Eye (tissue), 1 donor: Measurements from ENCODE around the gene SIRT3.
A peak's percentile ranks its signal among the peaks of the same experiment; 100 is the strongest.
"Not testable (repeated sequence)": the region's sequence is repeated elsewhere in the genome, so short reads cannot be mapped to it uniquely, and the experiment has no call there.

Experiments used
- DNase-seq: peaks from one replicate; pipeline ENCODE4 v3.0.0-alpha.2; 2015

Gene SIRT3

GRCh38 chr11:270451-271318 is 34.5 kb upstream of the SIRT3 start:
- DNase-seq = no peak

- DNase-seq = peak; percentile 78
Measured at GRCh38 chr11:269146-269890, 33.2 kb upstream of the SIRT3 start.

- DNase-seq = not testable (repeated sequence)
Measured at GRCh38 chr11:268716-269145, 32.6 kb upstream of the SIRT3 start.

GRCh38 chr11:267491-267994 is 31.4 kb upstream of the SIRT3 start:
- DNase-seq = no peak

- no peak for DNase-seq
Measured at GRCh38 chr11:266676-267439, 30.7 kb upstream of the SIRT3 start.

DNA sequence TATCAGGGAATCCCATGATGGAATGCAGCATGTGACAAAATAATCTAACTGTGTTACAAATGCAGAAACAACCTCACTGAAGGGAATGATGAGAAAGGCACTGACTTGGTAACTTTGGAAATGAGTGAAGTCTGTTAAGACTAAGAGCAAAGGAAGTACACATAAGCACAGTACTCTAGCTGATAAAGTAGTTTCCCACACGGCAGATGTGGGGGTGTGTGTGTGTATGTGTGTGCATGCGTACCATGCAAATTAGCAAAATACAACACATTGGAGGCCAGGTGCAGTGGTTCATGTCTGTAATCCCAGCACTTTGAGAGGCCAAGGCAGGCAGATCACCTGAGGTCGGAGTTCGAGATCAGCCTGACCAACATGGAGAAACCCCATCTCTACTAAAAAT is 25.5 kb upstream of the SIRT3 start:
- DNase-seq = no peak

- no peak for DNase-seq
Measured at GRCh38 chr11:259413-259812, 23.3 kb upstream of the SIRT3 start.

DNA sequence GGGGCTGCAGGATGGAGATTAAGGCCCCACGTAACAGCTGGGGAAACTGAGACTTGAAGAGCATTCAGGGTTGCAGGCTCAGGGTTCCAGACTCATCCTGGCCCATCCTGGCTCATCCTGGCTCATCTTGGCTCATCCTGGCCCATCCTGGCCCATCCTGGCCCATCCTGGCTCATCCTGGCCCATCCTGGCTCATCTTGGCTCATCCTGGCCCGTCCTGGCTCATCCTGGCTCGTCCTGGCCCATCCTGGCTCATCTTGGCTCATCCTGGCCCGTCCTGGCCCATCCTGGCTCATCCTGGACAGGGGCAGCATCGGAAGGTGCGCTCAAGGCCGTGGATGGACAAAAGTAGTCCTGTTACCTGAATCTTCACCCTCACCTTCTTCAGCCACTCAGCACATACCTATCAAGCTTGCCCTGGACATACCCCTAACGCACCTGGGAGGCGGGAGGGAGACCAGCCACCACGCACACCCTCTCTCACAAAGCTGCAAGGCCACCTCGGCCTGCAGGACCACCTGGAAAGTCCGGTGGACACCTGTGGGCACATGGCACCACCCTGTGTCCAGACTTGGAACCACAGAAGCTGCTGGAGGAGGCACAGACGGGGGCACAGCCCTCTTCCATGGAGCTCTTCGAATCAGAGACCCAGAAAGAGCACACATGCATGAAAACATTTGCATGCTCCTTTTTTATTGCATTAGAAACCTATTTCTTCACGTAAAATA is 21.8 kb upstream of the SIRT3 start:
- DNase-seq = no peak

GRCh38 chr11:256952-257737 is 21.0 kb upstream of the SIRT3 start:
- DNase-seq = no peak

GRCh38 chr11:255816-256215 is 19.7 kb upstream of the SIRT3 start:
- DNase-seq = no peak

- DNase-seq = no peak
Measured at GRCh38 chr11:255176-255575, 19.0 kb upstream of the SIRT3 start.

DNA sequence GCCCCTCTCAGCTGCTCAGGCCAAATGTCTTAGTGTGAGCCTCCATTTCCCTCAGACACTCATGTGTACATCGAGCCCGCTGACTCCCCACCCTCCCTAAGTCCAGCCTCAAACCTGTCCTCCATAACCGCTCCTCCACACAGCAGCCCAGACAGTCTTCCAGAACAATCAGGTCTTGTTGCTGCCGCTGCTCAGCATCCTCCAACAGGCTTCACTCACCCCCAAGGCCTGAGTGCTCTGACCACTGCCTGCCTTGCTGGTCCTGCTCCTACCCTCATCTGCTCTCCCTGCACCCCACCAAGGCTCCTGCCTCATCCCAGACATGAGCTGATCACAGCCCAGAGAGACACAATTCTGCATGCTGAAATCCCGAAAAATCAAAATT is 17.7 kb upstream of the SIRT3 start:
- DNase-seq = no peak

DNA sequence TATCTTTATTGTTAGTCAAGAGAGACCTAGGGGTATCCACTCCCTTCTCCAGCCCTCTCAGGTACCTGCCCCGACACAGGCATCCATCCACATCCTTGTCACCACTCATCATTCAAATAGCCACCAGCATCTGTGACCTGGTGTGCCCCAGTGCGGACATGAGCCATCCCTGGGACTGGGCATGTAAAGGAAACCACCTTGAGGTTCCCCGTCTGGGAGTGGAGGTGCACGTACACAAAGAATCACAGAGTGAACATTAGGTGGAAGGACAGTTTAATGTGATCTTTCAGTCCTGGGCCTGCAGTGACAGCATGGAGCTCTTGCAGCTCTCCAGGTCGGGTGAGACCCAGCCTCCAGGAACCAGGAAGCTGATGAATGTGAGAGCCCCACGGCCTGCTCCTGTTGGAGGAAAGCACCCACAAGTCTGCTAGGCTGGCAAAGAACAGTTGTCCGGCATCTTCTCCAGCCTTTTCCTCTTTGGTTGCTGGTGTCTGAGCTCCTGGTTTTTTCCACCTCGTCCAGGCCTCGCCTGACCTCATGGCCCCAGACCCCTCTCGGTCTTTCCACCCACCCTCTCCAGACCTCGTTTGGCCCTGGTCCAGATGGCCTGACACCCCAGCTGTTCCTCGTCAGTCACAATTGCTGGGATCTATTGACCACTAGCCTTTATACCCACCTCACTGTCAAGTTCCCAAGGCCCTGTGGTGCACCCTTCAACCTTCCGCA is 17.2 kb upstream of the SIRT3 start:
- no peak for DNase-seq

GRCh38 chr11:252666-253065 is 16.5 kb upstream of the SIRT3 start:
- no peak for DNase-seq

GRCh38 chr11:251550-251949 is 15.4 kb upstream of the SIRT3 start:
- no peak for DNase-seq

DNA sequence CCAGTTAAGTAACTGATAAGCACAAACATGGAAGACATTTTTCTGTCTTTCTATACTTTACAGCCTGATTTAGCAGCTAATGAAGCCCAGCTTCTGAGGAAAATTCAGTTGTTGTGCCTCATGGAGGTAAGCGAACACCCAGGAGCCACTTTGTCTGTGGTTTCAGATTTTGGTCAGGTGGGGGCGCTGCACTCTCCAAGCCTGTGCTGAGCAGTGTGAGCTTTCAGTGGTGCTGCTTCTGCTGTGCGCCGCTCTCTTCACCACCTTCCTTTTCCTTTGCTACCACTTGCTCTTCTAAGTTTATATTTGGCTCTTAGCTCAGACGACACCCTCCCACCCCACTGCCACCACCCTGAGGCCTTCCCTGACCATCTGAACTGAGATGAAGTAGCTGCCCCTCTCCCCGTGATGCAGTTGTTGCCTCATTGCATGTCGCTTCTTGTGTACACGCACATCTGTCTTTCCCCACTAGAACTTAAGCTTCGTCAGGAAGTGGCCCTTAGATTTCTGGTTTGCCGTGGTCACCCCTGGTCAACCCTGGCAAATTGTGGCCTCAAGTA is 14.7 kb upstream of the SIRT3 start:
- peak; percentile 77 for DNase-seq

DNA sequence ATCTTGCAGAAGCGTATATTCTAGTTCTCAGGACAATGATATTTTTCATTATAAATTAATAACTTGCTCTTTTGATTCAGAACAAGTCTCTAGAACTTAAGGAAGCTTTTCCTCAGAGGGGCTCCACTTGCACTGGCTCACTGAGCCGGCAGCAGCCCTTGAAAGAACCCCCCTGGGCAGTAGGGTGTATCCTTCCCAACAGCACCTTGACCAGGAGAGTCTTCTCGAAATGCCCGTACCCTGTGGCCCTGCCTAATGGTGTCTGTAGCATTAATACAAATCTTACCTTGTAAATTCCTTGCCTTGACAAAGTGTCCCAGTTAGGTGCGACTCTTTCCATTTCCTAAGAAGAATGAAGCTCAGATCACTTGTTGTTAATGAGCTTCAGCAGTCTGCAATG is 14.1 kb upstream of the SIRT3 start:
- no peak for DNase-seq

DNA sequence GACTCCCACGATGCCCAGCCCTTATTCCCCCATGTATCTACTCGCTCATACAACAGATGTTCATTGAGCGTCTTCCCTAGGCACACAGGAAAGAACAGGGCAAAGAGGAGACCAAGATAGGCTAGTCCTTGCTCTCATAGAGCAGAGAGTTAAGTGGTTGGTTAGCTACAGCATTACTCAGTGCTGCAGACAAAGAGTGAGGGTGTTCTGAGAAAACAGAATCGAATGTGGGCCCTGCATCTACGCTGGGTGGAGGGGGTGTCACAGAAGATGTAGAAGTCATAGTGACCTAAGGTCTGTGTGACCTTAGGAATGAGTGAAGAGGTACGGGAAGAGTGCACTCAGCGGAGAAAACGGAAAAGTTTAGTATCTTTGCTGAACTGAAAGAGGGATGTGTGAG is 12.9 kb upstream of the SIRT3 start:
- DNase-seq = no peak

- DNase-seq = no peak
Measured at GRCh38 chr11:244376-244775, 8.2 kb upstream of the SIRT3 start.

DNA sequence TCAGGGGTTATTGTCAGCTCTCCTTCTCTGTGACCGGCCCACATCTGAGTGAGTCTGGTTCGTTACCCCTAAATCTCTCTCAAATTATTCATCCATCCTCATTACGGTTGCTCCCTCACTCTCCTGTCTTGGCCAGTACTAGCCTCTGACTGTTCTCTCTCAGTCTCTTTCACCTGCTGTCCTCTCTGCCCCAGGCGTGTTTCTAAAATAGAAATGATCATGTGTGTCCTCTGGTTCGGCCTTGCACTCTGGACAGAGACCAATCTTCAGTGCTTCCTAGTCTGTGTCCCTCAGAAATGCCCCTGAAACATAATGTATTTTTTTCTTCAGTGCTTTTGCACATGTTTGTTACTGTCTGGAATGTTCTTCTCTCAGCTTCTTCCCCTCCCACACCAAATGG is 5.5 kb upstream of the SIRT3 start:
- no peak for DNase-seq

DNA sequence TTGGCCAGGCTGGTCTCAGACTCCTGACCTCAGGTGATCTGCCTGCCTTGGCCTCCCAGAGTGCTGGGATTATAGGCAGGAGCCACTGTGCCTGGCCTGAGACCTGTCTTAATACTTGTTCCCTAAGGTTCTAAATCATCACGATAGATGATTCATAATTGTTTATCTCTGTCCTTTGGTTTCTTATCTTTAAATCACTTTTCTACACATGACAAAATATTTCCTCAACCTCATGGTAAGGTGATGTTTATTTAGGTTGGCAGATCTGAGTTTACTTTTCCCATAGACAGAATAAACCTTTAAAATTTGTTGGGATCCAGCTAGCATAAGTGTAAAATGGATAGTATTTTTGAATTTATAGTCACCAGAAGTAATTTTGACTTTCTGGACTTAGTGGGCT is 4.2 kb upstream of the SIRT3 start:
- DNase-seq = no peak
